HG03045 (cell line): ENCODE measurements around the gene RPLP2.

ENCODE experiments used
- ATAC-seq: cut with Tn5 transposase; IDR thresholded peaks from one replicate; pipeline ENCODE4 v1.9.1; 2021; ENCODE audit warnings: mild to moderate bottlenecking, moderate library complexity; ENCODE audit not compliant: unreplicated experiment

Gene RPLP2

DNA sequence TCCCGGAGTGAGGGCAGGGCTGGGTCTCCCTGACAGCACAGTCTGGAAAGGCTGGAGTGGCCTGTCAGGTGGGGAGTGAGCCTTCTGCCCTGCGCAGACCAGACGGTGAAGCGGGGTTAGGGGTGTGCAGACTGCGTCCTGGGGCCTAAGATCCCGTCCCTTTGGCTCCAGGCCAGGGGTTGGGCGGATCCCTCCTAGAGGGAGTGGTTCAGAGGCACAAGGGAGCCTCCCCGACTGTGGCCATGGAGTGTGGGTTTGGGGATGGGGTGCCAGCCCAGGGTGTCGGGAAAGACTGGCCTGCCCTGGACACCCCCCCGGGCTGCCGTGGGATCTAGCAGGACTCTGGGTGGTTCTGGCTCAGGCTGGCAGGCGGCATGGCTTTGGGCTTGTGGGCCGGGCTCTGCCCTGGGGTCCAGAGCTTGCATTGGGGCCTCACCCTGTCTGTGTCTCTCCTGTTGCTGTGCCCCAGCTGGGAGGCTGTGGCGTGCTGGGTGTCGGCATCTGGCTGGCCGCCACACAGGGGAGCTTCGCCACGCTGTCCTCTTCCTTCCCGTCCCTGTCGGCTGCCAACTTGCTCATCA lies 52.4 kb downstream of the RPLP2 start:
- ATAC-seq, result no peak
